ENCODE measurements around the gene MGMT.

DNA sequence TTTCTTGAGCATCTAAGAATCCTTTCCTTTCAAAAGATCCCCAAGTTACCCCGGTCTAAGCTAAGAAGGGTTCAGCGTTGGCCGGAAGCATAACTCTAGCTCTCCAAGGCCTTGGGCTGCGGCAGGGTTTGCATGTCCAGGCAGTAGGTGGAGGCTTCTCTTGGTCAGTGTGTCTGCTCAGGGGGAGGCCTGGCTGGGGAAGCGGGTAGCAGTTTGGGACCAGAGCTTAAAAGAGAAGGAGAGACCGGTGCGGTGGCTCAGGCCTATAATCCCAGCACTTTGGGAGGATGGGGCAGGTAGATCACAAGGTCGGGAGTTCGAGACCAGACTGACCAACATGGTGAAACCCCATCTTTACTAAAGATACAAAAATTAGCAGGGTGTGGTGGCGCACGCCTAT, 226.3 kb downstream of the MGMT start:
- TF ChIP-seq, protein P1, sequence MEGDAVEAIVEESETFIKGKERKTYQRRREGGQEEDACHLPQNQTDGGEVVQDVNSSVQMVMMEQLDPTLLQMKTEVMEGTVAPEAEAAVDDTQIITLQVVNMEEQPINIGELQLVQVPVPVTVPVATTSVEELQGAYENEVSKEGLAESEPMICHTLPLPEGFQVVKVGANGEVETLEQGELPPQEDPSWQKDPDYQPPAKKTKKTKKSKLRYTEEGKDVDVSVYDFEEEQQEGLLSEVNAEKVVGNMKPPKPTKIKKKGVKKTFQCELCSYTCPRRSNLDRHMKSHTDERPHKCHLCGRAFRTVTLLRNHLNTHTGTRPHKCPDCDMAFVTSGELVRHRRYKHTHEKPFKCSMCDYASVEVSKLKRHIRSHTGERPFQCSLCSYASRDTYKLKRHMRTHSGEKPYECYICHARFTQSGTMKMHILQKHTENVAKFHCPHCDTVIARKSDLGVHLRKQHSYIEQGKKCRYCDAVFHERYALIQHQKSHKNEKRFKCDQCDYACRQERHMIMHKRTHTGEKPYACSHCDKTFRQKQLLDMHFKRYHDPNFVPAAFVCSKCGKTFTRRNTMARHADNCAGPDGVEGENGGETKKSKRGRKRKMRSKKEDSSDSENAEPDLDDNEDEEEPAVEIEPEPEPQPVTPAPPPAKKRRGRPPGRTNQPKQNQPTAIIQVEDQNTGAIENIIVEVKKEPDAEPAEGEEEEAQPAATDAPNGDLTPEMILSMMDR (conservative IDR thresholded peaks at IDR 0.05), result no peak
- no peak for TF ChIP-seq EZH2 (IDR thresholded peaks at IDR 0.05; ENCODE audit: low read depth)

All from PC-9 (cell line).